GM12878 (cell line): Measurements from ENCODE around the gene DNAJC16. TPM values are rescaled to one million over a fixed set of nuclear protein-coding genes. Genes with fewer than 3 reads are reported as not detected.

Source experiments
- ATAC-seq: fragments of 200-7000 bp; cut with Tn5 transposase; 3 replicates; pipeline ENCODE4 v1.9.1; 2020; ENCODE audit warnings: mild to moderate bottlenecking, moderate library complexity
- BruUV-seq: library from RNA; stranded (reverse); fragments of 400-500 nt; replicated peaks from 2 replicates; lab custom pipeline; 2021; lab: Mats Ljungman, UMichigan
- CTCF ChIA-PET: fragments of 300-600 bp; sonication (Branson Sonifier 250); formaldehyde crosslinking; extraction: SDS; loops from one replicate; lab custom pipeline; 2021; ENCODE audit warnings: inconsistent platforms; lab: Yijun Ruan, JAX
- POLR2A ChIA-PET: fragments of 350-600 bp; formaldehyde crosslinking; extraction: SDS; loops from one replicate; lab custom pipeline; 2021; ENCODE audit warnings: inconsistent platforms; lab: Charles Lee
- RAD21 ChIA-PET: fragments of 300-600 bp; sonication (Branson Sonifier 250); formaldehyde crosslinking; loops from one replicate; lab custom pipeline; 2023; ENCODE audit warnings: antibody characterized with exemption; ENCODE audit not compliant: unreplicated experiment; lab: Charles Lee
- SMC1A ChIA-PET: fragments of 300-600 bp; sonication (Branson Sonifier 250); formaldehyde crosslinking; loops from one replicate; lab custom pipeline; 2023; ENCODE audit not compliant: unreplicated experiment, uncharacterized antibody; lab: Charles Lee
- DNase-seq: peaks from one replicate; pipeline ENCODE4 v3.0.0-alpha.2; 2011; ENCODE audit warnings: low read depth, low spot score
- FAIRE-seq: peaks from 3 replicates; lab custom pipeline; 2011; peaks lifted over from hg19 to GRCh38; lab: Jason Lieb, UNC
- H2AFZ ChIP-seq: 2 replicates; pipeline ENCODE4 v1.6.0; 2011; ENCODE audit warnings: low read depth, low read length, control low read depth; ENCODE audit not compliant: control insufficient read depth
- H3K27ac ChIP-seq: 2 replicates; pipeline ENCODE4 v1.5.1; 2011; ENCODE audit warnings: control low read depth; ENCODE audit not compliant: control insufficient read depth, insufficient read depth
- H3K27me3 ChIP-seq, 2 experiments: replicated peaks in 1 of 2; 2 replicates each; pipeline versions ENCODE4 v1.6.0 to v1.6.1; 2011; ENCODE audit warnings: low read length in 1 of 2; ENCODE audit not compliant: control insufficient read depth in 2 of 2, insufficient read depth in 2 of 2
- H3K36me3 ChIP-seq, 2 experiments: 2 replicates each; pipeline ENCODE4 v1.5.1; 2011; ENCODE audit warnings: low read length in 1 of 2; ENCODE audit not compliant: control insufficient read depth in 2 of 2, insufficient read depth in 2 of 2
- H3K4me1 ChIP-seq: 2 replicates; pipeline ENCODE4 v1.6.1; 2011; ENCODE audit warnings: mild to moderate bottlenecking, low read length, moderate library complexity, mixed read lengths; ENCODE audit not compliant: control insufficient read depth, insufficient read depth
- H3K4me2 ChIP-seq: 2 replicates; pipeline ENCODE4 v1.6.0; 2011; ENCODE audit warnings: control low read depth; ENCODE audit not compliant: control insufficient read depth, insufficient read depth
- H3K4me3 ChIP-seq: fragments of 200-600 bp; sonication (generic); 2 replicates; pipeline ENCODE4 v1.5.1; 2016
- H3K79me2 ChIP-seq: 2 replicates; pipeline ENCODE4 v1.6.0; 2011; ENCODE audit warnings: low read length; ENCODE audit not compliant: control insufficient read depth, insufficient read depth
- H3K9ac ChIP-seq: 2 replicates; pipeline ENCODE4 v1.8.0; 2011; ENCODE audit warnings: low read length, control low read depth, mixed read lengths; ENCODE audit not compliant: control insufficient read depth, insufficient read depth
- H3K9me3 ChIP-seq: replicated peaks from 3 replicates; pipeline ENCODE4 v1.5.1; 2011; ENCODE audit warnings: mild to moderate bottlenecking, low read length; ENCODE audit not compliant: control insufficient read depth, insufficient read depth
- H4K20me1 ChIP-seq: 2 replicates; pipeline ENCODE4 v1.6.0; 2011; ENCODE audit not compliant: control insufficient read depth, insufficient read depth
- CEBPB ChIP-seq, 2 experiments: fragments of 150-350 bp in 1 of 2; IDR thresholded peaks; 2 replicates each; pipeline ENCODE4 v1.6.1; 2012 to 2014; ENCODE audit warnings: low read depth in 2 of 2, low read length in 2 of 2, borderline replicate concordance in 1 of 2, inconsistent platforms in 1 of 2
- GATAD2B ChIP-seq: fragments of 450-650 bp; conservative IDR thresholded peaks from 2 replicates; pipeline ENCODE4 v1.6.1; 2017; ENCODE audit warnings: low read depth, mild to moderate bottlenecking, moderate library complexity
- KAT2A ChIP-seq: conservative IDR thresholded peaks from 2 replicates; pipeline ENCODE4 v1.6.1; 2011; ENCODE audit warnings: low read depth, low read length; ENCODE audit not compliant: control insufficient read depth
- MLLT1 ChIP-seq: fragments of 450-650 bp; IDR thresholded peaks from 2 replicates; pipeline ENCODE4 v1.6.1; 2016; ENCODE audit warnings: mild to moderate bottlenecking
- POLR2A ChIP-seq: IDR thresholded peaks from 2 replicates; pipeline ENCODE4 v1.6.1; 2011; ENCODE audit warnings: low read depth, mild to moderate bottlenecking, low read length
- POLR2AphosphoS5 ChIP-seq: IDR thresholded peaks from 2 replicates; pipeline ENCODE4 v1.6.1; 2011; ENCODE audit warnings: mild to moderate bottlenecking, low read length, inconsistent platforms
- POU2F2 ChIP-seq: IDR thresholded peaks from 3 replicates; pipeline ENCODE4 v1.6.1; 2011; ENCODE audit warnings: low read depth, mild to moderate bottlenecking, low read length, borderline replicate concordance
- RAD21 ChIP-seq: IDR thresholded peaks from 2 replicates; pipeline ENCODE4 v1.6.1; 2011; ENCODE audit warnings: mild to moderate bottlenecking, low read depth, low read length, moderate library complexity; ENCODE audit not compliant: insufficient read depth
- RFX5 ChIP-seq: IDR thresholded peaks from 2 replicates; pipeline ENCODE4 v1.6.1; 2011; ENCODE audit warnings: low read depth, low read length, improper control_type of control experiment
- SREBF2 ChIP-seq: IDR thresholded peaks from 2 replicates; pipeline ENCODE4 v1.6.1; 2012; ENCODE audit warnings: mild to moderate bottlenecking, low read length
- STAT1 ChIP-seq: fragments of 450-650 bp; conservative IDR thresholded peaks from 2 replicates; pipeline ENCODE4 v1.6.1; 2014; ENCODE audit warnings: antibody characterized with exemption, mild to moderate bottlenecking
- TCF7 ChIP-seq: IDR thresholded peaks from 2 replicates; pipeline ENCODE4 v1.6.1; 2014; ENCODE audit warnings: antibody characterized with exemption, borderline replicate concordance
- ZBED1 ChIP-seq: IDR thresholded peaks from 2 replicates; pipeline ENCODE4 v1.6.1; 2016; ENCODE audit warnings: borderline replicate concordance
- WGBS: methylation state at CpG from one replicate; pipeline ENCODE4 v1.1.6; 2016; ENCODE audit warnings: low lambda C conversion rate; ENCODE audit not compliant: insufficient replicate concordance, insufficient coverage; ENCODE audit errors: missing lambda C conversion rate; 5-methylcytosine and 5-hydroxymethylcytosine counted together
- in situ Hi-C: fragments of 300-500 bp; cut with MboI; formaldehyde crosslinking; loops from 9 replicates; pipeline ENCODE4 v1.14.3; 2018; ENCODE audit warnings: mixed read lengths
- intact Hi-C: fragments of 100-400 bp; cut with micrococcal nuclease; formaldehyde crosslinking; loops from one replicate; pipeline ENCODE4 v1.14.2; 2022; ENCODE audit not compliant: unreplicated experiment
- polyA plus RNA-seq, 11 experiments: library from polyadenylated mRNA; depleted of rRNA in 4 of 11; unstranded in 6 of 11; stranded (reverse) in 5 of 11; fragments of >200 nt; fragmentation: Nextera tagmentation in 4 of 11; fragmentation: Illumina TruSeq in 1 of 11; extraction: Ambion mirVana in 4 of 11; extraction: Trizol in 1 of 11; gene quantifications; 1 replicate in 1 of 11; 2 replicates in 10 of 11; pipeline versions ENCODE4 v1.2.1 to v1.2.3, GENCODE V29; 2011 to 2016; ENCODE audit warnings: inconsistent platforms in 2 of 11, missing spikeins in 2 of 11, low read depth in 1 of 11
- total RNA-seq, 4 experiments: library from RNA; depleted of rRNA in 3 of 4; stranded (reverse); fragments of >200 nt in 3 of 4; fragmentation: Illumina TruSeq in 1 of 4; extraction: Trizol in 1 of 4; gene quantifications; 2 replicates each; pipeline versions ENCODE4 v1.2.1 to v1.2.3, GENCODE V29; 2013 to 2021
- TF ChIP-seq, protein P1 (sequence below), 3 experiments: IDR thresholded peaks in 2 of 3; conservative IDR thresholded peaks in 1 of 3; 2 replicates each; pipeline ENCODE4 v1.5.1; 2011; ENCODE audit warnings: low read depth in 3 of 3, low read length in 3 of 3, mild to moderate bottlenecking in 3 of 3, control low read depth in 2 of 3, moderate library complexity in 2 of 3, inconsistent platforms in 1 of 3, mixed read lengths in 1 of 3; ENCODE audit not compliant: control insufficient read depth in 2 of 3, insufficient read depth in 1 of 3; ENCODE audit errors: extremely low read depth in 1 of 3
- TF ChIP-seq, protein P2 (sequence below): fragments of 450-650 bp; IDR thresholded peaks from 2 replicates; pipeline ENCODE4 v1.6.1; 2014; ENCODE audit warnings: mild to moderate bottlenecking

Gene DNAJC16
- total and polyA plus RNA-seq, 10 of the 15 experiments (the other 5 are each of a cell fraction or from before 2014, with no cell fraction given), result 2.4 to 12.7 (median 7.8) TPM

DNA sequence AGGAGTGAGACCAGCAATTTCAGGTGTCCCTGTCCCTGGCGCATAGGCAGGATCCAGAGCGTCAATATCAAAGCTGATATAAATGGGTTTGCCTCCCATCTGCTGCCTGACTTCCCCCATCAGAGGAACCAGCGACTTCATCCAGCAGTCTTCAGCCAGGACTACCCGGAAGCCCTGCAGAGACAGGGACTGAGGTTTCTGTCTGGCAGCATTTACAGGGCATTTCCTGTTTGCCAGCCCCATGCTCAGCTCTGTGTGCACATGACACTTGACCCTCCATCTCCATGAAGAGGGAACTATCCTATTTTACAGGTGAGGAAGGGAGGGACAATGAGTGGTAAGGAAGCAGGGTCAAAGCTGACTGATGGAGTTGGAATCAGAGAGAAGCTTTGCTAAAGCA is 51.0 kb downstream of the DNAJC16 start (continued):
- TF ChIP-seq, protein P1, sequence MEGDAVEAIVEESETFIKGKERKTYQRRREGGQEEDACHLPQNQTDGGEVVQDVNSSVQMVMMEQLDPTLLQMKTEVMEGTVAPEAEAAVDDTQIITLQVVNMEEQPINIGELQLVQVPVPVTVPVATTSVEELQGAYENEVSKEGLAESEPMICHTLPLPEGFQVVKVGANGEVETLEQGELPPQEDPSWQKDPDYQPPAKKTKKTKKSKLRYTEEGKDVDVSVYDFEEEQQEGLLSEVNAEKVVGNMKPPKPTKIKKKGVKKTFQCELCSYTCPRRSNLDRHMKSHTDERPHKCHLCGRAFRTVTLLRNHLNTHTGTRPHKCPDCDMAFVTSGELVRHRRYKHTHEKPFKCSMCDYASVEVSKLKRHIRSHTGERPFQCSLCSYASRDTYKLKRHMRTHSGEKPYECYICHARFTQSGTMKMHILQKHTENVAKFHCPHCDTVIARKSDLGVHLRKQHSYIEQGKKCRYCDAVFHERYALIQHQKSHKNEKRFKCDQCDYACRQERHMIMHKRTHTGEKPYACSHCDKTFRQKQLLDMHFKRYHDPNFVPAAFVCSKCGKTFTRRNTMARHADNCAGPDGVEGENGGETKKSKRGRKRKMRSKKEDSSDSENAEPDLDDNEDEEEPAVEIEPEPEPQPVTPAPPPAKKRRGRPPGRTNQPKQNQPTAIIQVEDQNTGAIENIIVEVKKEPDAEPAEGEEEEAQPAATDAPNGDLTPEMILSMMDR (IDR thresholded peaks at IDR 0.05 in 2 of 3, conservative IDR thresholded peaks at IDR 0.05 in 1 of 3; ENCODE audit: control insufficient read depth in 2 of 3, extremely low read depth in 1 of 3, insufficient read depth in 1 of 3, low read depth in 3 of 3, low read length in 3 of 3), result no peak

DNA sequence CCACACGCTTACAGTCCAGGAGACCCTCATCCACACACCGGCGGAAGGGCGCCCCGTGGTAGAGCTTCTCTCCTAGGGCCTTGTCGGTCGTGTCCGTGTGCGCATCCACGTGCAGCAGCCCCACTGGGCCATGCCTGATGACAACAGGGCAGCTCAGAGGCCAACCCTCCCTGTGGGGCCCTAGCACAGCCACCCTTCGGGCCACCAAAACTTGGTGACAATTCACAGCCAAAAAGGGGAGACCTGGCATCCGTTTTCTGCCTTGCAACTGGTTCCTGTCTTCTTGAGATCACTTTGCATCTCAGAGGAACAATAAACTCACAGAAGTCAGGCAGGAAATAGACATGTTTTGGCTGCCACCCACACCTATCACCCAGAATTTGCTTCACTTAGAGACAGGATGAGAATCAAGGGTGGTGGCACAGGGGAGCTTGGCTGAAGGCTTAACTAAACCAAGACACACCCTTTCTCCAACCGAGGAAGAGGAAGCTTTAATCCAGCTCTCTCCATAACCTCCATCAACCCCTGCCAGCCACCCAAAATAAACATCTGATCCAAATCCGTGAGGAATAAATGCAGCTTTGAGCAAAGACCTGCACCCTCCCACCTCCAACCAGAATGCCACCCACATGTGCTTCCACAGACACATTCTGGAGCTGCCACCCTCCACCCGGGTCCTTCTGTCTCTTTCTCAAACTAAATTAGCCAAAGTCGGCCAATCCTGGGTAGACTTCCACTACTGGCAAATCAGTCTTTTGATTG is 52.5 kb downstream of the DNAJC16 start:
- peak; percentile 68 for ATAC-seq
- in situ Hi-C loops (no loop called here), intact Hi-C loops (no loop called here)
- peak; percentile 46 for DNase-seq
- FAIRE-seq, result no peak
- Histone ChIP-seq H3K27me3 (no peaks in the 10 kb centered on the region), H2AFZ (peak overlapping the region; percentile 68), H3K36me3 (no peaks in the 10 kb centered on the region), H3K4me1 (peaks cover 19% of the 10 kb centered on the region), H4K20me1 (no peaks in the 10 kb centered on the region), H3K9ac (peak overlapping the region; percentile 67), H3K79me2 (no peaks in the 10 kb centered on the region), H3K9me3 (no peaks in the 10 kb centered on the region), H3K4me3 (0 out of 2 replicates have a peak overlapping the region, but pooled peaks have one; percentile 4), H3K27ac (peak overlapping the region; percentile 75), H3K4me2 (peak overlapping the region; percentile 85)
- ChIA-PET SMC1A (interaction anchor here (0.6 to 2.7 kb wide), 10 partner anchors 10 to 80 kb away, joined by 3 to 10 read pairs (median 3); no protein-coding TSS in a partner anchor), CTCF (interaction anchor here (0.7 to 2.2 kb wide), 4 partner anchors 8 to 212 kb away, joined by 3 to 9 read pairs (median 4); no protein-coding TSS in a partner anchor), RAD21 (interaction anchor here (0.5 to 1.3 kb wide), 2 partner anchors 17 to 115 kb away, joined by 3 read pairs; no protein-coding TSS in a partner anchor), POLR2A (interaction anchor here (0.6 to 1.1 kb wide), 4 partner anchors 13 to 53 kb away, joined by 3 to 7 read pairs (median 4); no protein-coding TSS in a partner anchor)
- no TSS peak for BruUV-seq
- WGBS, result 51% methylated on average over 16 of the region's 16 CpGs
- TF ChIP-seq RAD21 (no peak), STAT1 (no peak), MLLT1 (peak; percentile 69; the same call in 1 of the 2 replicates), ZBED1 (no peak), POLR2AphosphoS5 (no peak), SREBF2 (no peak), TCF7 (no peak), POU2F2 (no peak), KAT2A (no peak), POLR2A (peak; percentile 54; the same call in 1 of the 2 replicates), GATAD2B (no peak), RFX5 (no peak), CEBPB (IDR thresholded peaks at IDR 0.05; ENCODE audit: borderline replicate concordance in 1 of 2, low read depth in 2 of 2, low read length in 2 of 2) (no peak)
- TF ChIP-seq, protein P2, sequence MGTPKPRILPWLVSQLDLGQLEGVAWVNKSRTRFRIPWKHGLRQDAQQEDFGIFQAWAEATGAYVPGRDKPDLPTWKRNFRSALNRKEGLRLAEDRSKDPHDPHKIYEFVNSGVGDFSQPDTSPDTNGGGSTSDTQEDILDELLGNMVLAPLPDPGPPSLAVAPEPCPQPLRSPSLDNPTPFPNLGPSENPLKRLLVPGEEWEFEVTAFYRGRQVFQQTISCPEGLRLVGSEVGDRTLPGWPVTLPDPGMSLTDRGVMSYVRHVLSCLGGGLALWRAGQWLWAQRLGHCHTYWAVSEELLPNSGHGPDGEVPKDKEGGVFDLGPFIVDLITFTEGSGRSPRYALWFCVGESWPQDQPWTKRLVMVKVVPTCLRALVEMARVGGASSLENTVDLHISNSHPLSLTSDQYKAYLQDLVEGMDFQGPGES, result no peak
